GM12878 (cell line): Measurements from ENCODE around the gene QSOX2.

Experiments used
- CHD1 ChIP-seq: IDR thresholded peaks from 2 replicates; pipeline ENCODE4 v1.6.1; 2012; ENCODE audit warnings: low read depth, low read length, improper control_type of control experiment
- FOXK2 ChIP-seq: fragments of 450-650 bp; IDR thresholded peaks from 2 replicates; pipeline ENCODE4 v1.6.1; 2017; ENCODE audit warnings: mild to moderate bottlenecking, moderate library complexity
- FOXM1 ChIP-seq: IDR thresholded peaks from 2 replicates; pipeline ENCODE4 v1.6.1; 2012; ENCODE audit warnings: low read depth, mild to moderate bottlenecking, inconsistent platforms, low read length, moderate library complexity
- KDM1A ChIP-seq: fragments of 200-600 bp; sonication (generic); IDR thresholded peaks from 2 replicates; pipeline ENCODE4 v1.6.1; 2016; ENCODE audit warnings: borderline replicate concordance
- TAF1 ChIP-seq: IDR thresholded peaks from 2 replicates; pipeline ENCODE4 v1.6.1; 2011; ENCODE audit warnings: mild to moderate bottlenecking, low read depth, low read length, borderline replicate concordance
- YY1 ChIP-seq: IDR thresholded peaks from 2 replicates; pipeline ENCODE4 v1.6.1; 2011; ENCODE audit warnings: low read depth, mild to moderate bottlenecking, low read length
- TF ChIP-seq, protein P1 (sequence below): IDR thresholded peaks from 2 replicates; pipeline ENCODE4 v1.6.1; 2012; ENCODE audit warnings: low read depth, low read length, improper control_type of control experiment
- TF ChIP-seq, protein P2 (sequence below): IDR thresholded peaks from 2 replicates; pipeline ENCODE4 v1.6.1; 2012; ENCODE audit warnings: mild to moderate bottlenecking, low read depth, low read length
- TF ChIP-seq, protein P3 (sequence below), 3 experiments: IDR thresholded peaks in 2 of 3; conservative IDR thresholded peaks in 1 of 3; 2 replicates each; pipeline ENCODE4 v1.5.1; 2011; ENCODE audit warnings: low read depth in 3 of 3, low read length in 3 of 3, mild to moderate bottlenecking in 3 of 3, control low read depth in 2 of 3, moderate library complexity in 2 of 3, inconsistent platforms in 1 of 3, mixed read lengths in 1 of 3; ENCODE audit not compliant: control insufficient read depth in 2 of 3, insufficient read depth in 1 of 3; ENCODE audit errors: extremely low read depth in 1 of 3
- TF ChIP-seq, protein P4 (sequence below): fragments of 450-650 bp; IDR thresholded peaks from 2 replicates; pipeline ENCODE4 v1.6.1; 2016; ENCODE audit warnings: mild to moderate bottlenecking

DNA sequence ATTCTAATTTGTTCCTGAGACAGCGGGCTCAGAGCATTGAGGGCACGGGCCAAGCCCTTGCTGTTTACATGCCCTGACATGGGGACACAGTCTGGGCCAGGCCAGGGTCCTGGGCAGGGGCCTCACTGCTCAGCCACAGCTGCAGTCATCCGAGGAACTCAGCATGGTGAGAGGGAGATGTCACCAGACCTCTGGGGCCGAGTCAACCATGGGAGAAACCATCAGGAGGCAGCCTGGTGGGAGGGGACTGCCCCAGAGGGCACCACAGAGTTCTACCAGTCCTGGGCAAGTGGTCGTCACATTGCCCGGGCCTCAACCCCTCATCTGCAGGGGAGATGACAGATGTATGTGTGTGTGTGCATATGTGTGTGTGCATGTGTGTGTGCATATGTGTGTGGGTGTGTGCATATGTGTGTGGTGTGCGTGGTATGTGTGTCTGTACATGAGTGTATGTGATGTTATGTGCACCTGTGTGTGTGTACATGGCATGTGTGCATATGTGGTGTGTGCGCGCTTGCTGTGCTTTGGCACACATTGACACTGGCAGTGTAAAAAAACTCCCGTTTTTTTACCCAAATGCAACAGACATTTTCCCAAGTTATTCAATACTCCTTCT, 84.5 kb downstream of the QSOX2 start:
- TF ChIP-seq, protein P1, sequence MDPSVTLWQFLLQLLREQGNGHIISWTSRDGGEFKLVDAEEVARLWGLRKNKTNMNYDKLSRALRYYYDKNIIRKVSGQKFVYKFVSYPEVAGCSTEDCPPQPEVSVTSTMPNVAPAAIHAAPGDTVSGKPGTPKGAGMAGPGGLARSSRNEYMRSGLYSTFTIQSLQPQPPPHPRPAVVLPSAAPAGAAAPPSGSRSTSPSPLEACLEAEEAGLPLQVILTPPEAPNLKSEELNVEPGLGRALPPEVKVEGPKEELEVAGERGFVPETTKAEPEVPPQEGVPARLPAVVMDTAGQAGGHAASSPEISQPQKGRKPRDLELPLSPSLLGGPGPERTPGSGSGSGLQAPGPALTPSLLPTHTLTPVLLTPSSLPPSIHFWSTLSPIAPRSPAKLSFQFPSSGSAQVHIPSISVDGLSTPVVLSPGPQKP = no peak
- TF ChIP-seq FOXK2 = no peak
- TF ChIP-seq, protein P2, sequence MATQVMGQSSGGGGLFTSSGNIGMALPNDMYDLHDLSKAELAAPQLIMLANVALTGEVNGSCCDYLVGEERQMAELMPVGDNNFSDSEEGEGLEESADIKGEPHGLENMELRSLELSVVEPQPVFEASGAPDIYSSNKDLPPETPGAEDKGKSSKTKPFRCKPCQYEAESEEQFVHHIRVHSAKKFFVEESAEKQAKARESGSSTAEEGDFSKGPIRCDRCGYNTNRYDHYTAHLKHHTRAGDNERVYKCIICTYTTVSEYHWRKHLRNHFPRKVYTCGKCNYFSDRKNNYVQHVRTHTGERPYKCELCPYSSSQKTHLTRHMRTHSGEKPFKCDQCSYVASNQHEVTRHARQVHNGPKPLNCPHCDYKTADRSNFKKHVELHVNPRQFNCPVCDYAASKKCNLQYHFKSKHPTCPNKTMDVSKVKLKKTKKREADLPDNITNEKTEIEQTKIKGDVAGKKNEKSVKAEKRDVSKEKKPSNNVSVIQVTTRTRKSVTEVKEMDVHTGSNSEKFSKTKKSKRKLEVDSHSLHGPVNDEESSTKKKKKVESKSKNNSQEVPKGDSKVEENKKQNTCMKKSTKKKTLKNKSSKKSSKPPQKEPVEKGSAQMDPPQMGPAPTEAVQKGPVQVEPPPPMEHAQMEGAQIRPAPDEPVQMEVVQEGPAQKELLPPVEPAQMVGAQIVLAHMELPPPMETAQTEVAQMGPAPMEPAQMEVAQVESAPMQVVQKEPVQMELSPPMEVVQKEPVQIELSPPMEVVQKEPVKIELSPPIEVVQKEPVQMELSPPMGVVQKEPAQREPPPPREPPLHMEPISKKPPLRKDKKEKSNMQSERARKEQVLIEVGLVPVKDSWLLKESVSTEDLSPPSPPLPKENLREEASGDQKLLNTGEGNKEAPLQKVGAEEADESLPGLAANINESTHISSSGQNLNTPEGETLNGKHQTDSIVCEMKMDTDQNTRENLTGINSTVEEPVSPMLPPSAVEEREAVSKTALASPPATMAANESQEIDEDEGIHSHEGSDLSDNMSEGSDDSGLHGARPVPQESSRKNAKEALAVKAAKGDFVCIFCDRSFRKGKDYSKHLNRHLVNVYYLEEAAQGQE = no peak
- no peak for TF ChIP-seq TAF1
- no peak for TF ChIP-seq YY1
- no peak for TF ChIP-seq KDM1A
- TF ChIP-seq, protein P3, sequence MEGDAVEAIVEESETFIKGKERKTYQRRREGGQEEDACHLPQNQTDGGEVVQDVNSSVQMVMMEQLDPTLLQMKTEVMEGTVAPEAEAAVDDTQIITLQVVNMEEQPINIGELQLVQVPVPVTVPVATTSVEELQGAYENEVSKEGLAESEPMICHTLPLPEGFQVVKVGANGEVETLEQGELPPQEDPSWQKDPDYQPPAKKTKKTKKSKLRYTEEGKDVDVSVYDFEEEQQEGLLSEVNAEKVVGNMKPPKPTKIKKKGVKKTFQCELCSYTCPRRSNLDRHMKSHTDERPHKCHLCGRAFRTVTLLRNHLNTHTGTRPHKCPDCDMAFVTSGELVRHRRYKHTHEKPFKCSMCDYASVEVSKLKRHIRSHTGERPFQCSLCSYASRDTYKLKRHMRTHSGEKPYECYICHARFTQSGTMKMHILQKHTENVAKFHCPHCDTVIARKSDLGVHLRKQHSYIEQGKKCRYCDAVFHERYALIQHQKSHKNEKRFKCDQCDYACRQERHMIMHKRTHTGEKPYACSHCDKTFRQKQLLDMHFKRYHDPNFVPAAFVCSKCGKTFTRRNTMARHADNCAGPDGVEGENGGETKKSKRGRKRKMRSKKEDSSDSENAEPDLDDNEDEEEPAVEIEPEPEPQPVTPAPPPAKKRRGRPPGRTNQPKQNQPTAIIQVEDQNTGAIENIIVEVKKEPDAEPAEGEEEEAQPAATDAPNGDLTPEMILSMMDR (IDR thresholded peaks at IDR 0.05 in 2 of 3, conservative IDR thresholded peaks at IDR 0.05 in 1 of 3; ENCODE audit: control insufficient read depth in 2 of 3, extremely low read depth in 1 of 3, insufficient read depth in 1 of 3, low read depth in 3 of 3, low read length in 3 of 3) = no peak
- TF ChIP-seq, protein P4, sequence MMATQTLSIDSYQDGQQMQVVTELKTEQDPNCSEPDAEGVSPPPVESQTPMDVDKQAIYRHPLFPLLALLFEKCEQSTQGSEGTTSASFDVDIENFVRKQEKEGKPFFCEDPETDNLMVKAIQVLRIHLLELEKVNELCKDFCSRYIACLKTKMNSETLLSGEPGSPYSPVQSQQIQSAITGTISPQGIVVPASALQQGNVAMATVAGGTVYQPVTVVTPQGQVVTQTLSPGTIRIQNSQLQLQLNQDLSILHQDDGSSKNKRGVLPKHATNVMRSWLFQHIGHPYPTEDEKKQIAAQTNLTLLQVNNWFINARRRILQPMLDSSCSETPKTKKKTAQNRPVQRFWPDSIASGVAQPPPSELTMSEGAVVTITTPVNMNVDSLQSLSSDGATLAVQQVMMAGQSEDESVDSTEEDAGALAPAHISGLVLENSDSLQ = no peak
- no peak for TF ChIP-seq FOXM1
- TF ChIP-seq CHD1 = no peak
